ENCODE results near the gene PDE1C. TPM values are rescaled to one million over a fixed set of nuclear protein-coding genes. Genes with fewer than 3 reads are reported as not detected.

The PDE1C gene
- total and polyA plus RNA-seq, 2 donors (not counting 1 experiment from before 2014, with no cell fraction given): 16.6 to 27.6 TPM

DNA sequence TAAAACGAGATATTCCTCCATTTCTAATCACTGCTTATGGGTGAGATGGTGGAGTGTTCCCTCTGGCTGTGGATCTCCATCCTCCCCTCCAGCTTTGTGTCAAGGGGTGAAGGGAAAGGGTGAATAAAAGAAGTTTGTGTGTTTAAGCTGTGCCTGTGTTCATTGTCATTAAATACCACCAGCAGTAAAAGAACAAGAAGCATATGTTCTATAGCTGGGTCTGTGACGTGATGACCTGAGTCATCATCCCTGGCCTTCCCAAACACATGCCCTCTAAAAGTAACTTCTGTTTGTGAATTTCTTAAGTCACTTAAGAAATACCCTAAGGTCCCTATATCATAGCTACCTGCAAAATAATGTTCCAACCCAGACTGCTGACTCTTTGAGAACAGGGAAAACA, 278.3 kb downstream of the PDE1C start:
- Histone ChIP-seq H2AFZ (ENCODE audit: low read length) (no peak overlapping the region), H3K27ac (ENCODE audit: insufficient read depth, low read length) (no peak overlapping the region), H3K27me3 (ENCODE audit: control insufficient read depth, insufficient read depth, low read length) (no peaks in the 10 kb centered on the region), H3K4me1 (ENCODE audit: control insufficient read depth, extremely low read depth, insufficient read depth, low read length) (no peaks in the 10 kb centered on the region), H3K36me3 (ENCODE audit: control insufficient read depth, insufficient read depth, low read length) (no peaks in the 10 kb centered on the region), H3K4me3 (replicated peaks in 1 of 4; ENCODE audit: control extremely low read depth in 1 of 4, insufficient read depth in 1 of 4, low read depth in 3 of 4, low read length in 4 of 4) (no peak overlapping the region), H4K20me1 (ENCODE audit: control insufficient read depth, extremely low read depth, insufficient read depth, low read length) (no peaks in the 10 kb centered on the region), H3K4me2 (ENCODE audit: extremely low read depth, insufficient read depth, low read length) (no peak overlapping the region), H3K9ac (ENCODE audit: insufficient read depth, low read length) (no peak overlapping the region), H3K9me3 (ENCODE audit: control insufficient read depth, insufficient read depth, low read depth, low read length) (no peaks in the 10 kb centered on the region), H3K79me2 (ENCODE audit: control insufficient read depth, insufficient read depth, low read length) (no peaks in the 10 kb centered on the region)
- peak; percentile 36 to 52 for DNase-seq (ENCODE audit: low read depth in 2 of 2)
- TF ChIP-seq EZH2 (IDR thresholded peaks at IDR 0.05; ENCODE audit: low read length, missing control alignments): no peak
- TF ChIP-seq, protein P1, sequence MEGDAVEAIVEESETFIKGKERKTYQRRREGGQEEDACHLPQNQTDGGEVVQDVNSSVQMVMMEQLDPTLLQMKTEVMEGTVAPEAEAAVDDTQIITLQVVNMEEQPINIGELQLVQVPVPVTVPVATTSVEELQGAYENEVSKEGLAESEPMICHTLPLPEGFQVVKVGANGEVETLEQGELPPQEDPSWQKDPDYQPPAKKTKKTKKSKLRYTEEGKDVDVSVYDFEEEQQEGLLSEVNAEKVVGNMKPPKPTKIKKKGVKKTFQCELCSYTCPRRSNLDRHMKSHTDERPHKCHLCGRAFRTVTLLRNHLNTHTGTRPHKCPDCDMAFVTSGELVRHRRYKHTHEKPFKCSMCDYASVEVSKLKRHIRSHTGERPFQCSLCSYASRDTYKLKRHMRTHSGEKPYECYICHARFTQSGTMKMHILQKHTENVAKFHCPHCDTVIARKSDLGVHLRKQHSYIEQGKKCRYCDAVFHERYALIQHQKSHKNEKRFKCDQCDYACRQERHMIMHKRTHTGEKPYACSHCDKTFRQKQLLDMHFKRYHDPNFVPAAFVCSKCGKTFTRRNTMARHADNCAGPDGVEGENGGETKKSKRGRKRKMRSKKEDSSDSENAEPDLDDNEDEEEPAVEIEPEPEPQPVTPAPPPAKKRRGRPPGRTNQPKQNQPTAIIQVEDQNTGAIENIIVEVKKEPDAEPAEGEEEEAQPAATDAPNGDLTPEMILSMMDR (conservative IDR thresholded peaks at IDR 0.05 in 1 of 2, IDR thresholded peaks at IDR 0.05 in 1 of 2; ENCODE audit: low read depth in 1 of 2, low read length in 2 of 2): no peak

DNA sequence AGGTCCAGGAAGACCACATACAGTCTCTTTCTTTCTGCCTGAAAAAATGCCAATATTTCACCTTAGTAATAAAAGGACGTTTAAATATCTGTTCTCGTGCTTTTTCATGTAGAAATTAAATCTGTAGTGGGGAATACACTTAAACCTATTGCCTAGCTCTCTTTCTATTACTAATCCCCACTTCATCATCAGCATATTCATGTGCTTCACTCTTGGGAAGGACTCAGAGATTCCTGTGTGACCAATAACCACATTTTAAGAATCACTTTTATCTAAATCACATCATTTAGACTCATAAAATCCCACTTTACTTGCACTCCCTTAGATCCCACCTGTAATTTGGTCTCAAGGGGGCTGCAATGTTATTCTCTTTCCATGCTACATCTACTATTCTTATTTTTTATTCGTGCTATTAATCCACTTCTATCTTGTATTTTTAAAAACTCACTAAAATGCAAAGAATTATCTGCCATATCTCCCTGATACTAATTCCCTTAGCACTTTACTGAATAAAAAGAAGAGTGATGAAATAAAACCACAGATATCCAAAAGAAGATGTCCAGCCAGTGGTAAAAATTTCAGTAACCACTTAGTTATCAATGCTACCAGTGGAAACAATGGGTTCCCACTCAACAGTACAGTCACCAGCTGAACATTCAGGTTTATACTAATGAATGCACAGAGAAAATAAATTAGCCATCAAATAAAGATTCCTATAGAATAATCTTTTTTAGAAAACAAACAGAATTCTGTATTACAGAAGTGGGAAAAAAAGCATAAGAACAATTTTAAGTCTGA, 281.1 kb downstream of the PDE1C start:
- no peak overlapping the region for H3K9ac ChIP-seq (ENCODE audit: insufficient read depth, low read length)
- no peaks in the 10 kb centered on the region for H3K4me1 ChIP-seq (ENCODE audit: control insufficient read depth, extremely low read depth, insufficient read depth, low read length)
- no peak overlapping the region for H3K27ac ChIP-seq (ENCODE audit: insufficient read depth, low read length)
- H4K20me1 ChIP-seq (ENCODE audit: control insufficient read depth, extremely low read depth, insufficient read depth, low read length): no peaks in the 10 kb centered on the region
- H3K4me2 ChIP-seq (ENCODE audit: extremely low read depth, insufficient read depth, low read length): no peak overlapping the region
- no peak overlapping the region for H2AFZ ChIP-seq (ENCODE audit: low read length)
- no peak overlapping the region for H3K4me3 ChIP-seq (replicated peaks in 1 of 4; ENCODE audit: control extremely low read depth in 1 of 4, insufficient read depth in 1 of 4, low read depth in 3 of 4, low read length in 4 of 4)
- no peaks in the 10 kb centered on the region for H3K79me2 ChIP-seq (ENCODE audit: control insufficient read depth, insufficient read depth, low read length)
- no peaks in the 10 kb centered on the region for H3K9me3 ChIP-seq (ENCODE audit: control insufficient read depth, insufficient read depth, low read depth, low read length)
- no peaks in the 10 kb centered on the region for H3K27me3 ChIP-seq (ENCODE audit: control insufficient read depth, insufficient read depth, low read length)
- peak in 1 of 2 donors; percentile 74 for DNase-seq (ENCODE audit: low read depth in 2 of 2)
- TF ChIP-seq, protein P1 (conservative IDR thresholded peaks at IDR 0.05 in 1 of 2, IDR thresholded peaks at IDR 0.05 in 1 of 2; ENCODE audit: low read depth in 1 of 2, low read length in 2 of 2): no peak
- no peak for TF ChIP-seq EZH2 (IDR thresholded peaks at IDR 0.05; ENCODE audit: low read length, missing control alignments)
- H3K36me3 ChIP-seq (ENCODE audit: control insufficient read depth, insufficient read depth, low read length): no peaks in the 10 kb centered on the region

DNA sequence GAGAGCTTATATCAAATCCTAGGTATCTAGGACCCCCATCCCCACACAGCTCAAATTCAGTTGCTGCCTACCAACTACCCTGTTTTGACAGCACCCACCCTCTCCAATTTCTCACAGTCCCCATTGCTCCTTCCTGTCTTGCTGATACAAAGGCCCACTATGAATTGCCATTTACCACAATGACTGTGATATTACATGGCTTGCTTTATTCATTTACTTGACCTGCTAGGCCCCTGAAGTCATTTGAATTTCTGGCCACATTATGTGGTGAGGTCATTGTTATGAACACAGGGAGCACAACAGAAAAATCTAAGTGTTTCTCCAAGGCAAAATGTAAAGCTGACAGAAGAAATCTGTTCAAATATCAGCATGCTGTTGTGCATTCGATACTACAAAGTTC, 281.8 kb downstream of the PDE1C start:
- Histone ChIP-seq H3K4me2 (ENCODE audit: extremely low read depth, insufficient read depth, low read length) (no peak overlapping the region), H2AFZ (ENCODE audit: low read length) (no peak overlapping the region), H3K4me1 (ENCODE audit: control insufficient read depth, extremely low read depth, insufficient read depth, low read length) (no peaks in the 10 kb centered on the region), H3K79me2 (ENCODE audit: control insufficient read depth, insufficient read depth, low read length) (no peaks in the 10 kb centered on the region), H3K9ac (ENCODE audit: insufficient read depth, low read length) (no peak overlapping the region), H4K20me1 (ENCODE audit: control insufficient read depth, extremely low read depth, insufficient read depth, low read length) (no peaks in the 10 kb centered on the region), H3K4me3 (replicated peaks in 1 of 4; ENCODE audit: control extremely low read depth in 1 of 4, insufficient read depth in 1 of 4, low read depth in 3 of 4, low read length in 4 of 4) (no peak overlapping the region), H3K27me3 (ENCODE audit: control insufficient read depth, insufficient read depth, low read length) (no peaks in the 10 kb centered on the region), H3K27ac (ENCODE audit: insufficient read depth, low read length) (no peak overlapping the region), H3K9me3 (ENCODE audit: control insufficient read depth, insufficient read depth, low read depth, low read length) (no peaks in the 10 kb centered on the region), H3K36me3 (ENCODE audit: control insufficient read depth, insufficient read depth, low read length) (no peaks in the 10 kb centered on the region)
- DNase-seq (ENCODE audit: low read depth in 2 of 2): peak; percentile 12 to 76
- TF ChIP-seq, protein P1 (conservative IDR thresholded peaks at IDR 0.05 in 1 of 2, IDR thresholded peaks at IDR 0.05 in 1 of 2; ENCODE audit: low read depth in 1 of 2, low read length in 2 of 2): no peak
- TF ChIP-seq EZH2 (IDR thresholded peaks at IDR 0.05; ENCODE audit: low read length, missing control alignments): no peak
